ENCODE data around the gene ANTXRL. TPM values are rescaled to one million over a fixed set of nuclear protein-coding genes. Genes with fewer than 3 reads are reported as not detected.
"Not testable (repeated sequence)": the region's sequence is repeated elsewhere in the genome, so short reads cannot be mapped to it uniquely, and the experiment has no call there.

The ANTXRL gene
- polyA plus RNA-seq, 1 of the 3 experiments (the other 2 are of a cell fraction), result not detected

DNA sequence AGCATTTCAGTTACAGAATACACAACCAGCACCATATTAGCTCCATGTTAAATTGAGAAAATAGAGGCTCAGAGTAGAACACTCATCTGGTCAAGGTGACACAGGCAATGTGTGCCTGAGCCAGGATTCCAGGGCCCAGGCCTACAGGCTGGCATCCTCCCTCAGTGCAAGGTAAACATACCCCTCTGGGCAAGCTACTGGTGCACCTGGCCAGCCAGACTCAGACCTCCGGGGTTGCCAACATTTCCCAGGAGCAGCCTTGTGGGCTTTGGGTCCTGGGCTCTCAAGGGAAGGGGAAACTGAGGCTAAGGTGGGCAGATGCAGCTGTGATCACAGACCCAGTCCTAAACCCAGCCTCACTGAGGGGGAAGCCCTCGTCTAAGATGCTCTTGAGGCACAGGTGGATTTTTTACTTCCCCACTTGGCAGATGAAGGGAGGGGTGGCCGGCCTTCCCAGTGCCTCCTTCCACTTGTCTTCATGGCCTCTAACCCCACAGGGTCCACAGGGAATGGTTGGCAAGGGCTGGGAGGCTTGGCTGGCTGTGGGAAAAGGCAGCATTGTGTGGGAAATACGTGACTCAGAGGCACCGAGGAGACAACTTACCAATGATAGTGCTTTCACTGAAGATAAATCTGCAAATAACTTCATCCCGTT is 23.8 kb upstream of the ANTXRL start:
- H3K27ac ChIP-seq (ENCODE audit: low read depth in 2 of 2, low read length in 1 of 2); H3K4me2 ChIP-seq; CTCF ChIA-PET; H3K79me2 ChIP-seq (ENCODE audit: insufficient read depth); H2AFZ ChIP-seq (ENCODE audit: low read depth); H3K9me3 ChIP-seq; H3K9ac ChIP-seq; POLR2A ChIA-PET; H3K9me2 ChIP-seq; H3K4me1 ChIP-seq (ENCODE audit: control insufficient read depth in 1 of 2, insufficient read depth in 2 of 2, low read depth in 1 of 2, low read length in 1 of 2); H3K27me3 ChIP-seq (ENCODE audit: insufficient read depth); H4K20me1 ChIP-seq (ENCODE audit: insufficient read depth); H3F3A ChIP-seq (replicated peaks; ENCODE audit: insufficient read depth); H3K4me3 ChIP-seq (ENCODE audit: low read depth in 2 of 2, low read length in 1 of 2); DNase-seq; H3K36me3 ChIP-seq (replicated peaks in 1 of 2; ENCODE audit: control insufficient read depth in 1 of 2, insufficient read depth in 2 of 2, low read length in 1 of 2): not testable (repeated sequence)
- WGBS (ENCODE audit: low lambda C conversion rate), result 49% methylated on average over 5 of the region's 6 CpGs

DNA sequence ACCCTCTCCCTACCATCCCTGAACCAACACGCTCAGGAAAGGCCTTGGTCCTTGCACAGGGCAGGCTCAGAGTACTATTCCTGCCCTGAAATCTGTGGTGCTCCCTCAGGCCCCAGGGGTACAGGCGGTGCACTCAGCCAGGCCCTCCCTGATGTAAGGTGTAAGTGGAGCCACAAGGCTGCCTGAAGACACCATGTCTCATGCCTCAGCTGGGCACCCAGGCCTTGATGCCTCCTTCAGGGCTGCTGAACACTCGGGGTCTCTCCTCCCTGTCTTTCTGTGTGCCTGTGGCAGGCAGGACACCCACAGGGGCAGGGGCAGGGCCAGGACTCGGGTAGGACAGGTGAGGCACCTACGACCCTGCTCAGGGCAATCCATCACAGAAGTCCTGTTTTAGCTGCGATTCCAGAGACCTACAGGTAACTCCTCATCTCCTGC is 22.9 kb upstream of the ANTXRL start:
- H3K27me3 ChIP-seq (ENCODE audit: insufficient read depth), result no peaks in the 10 kb centered on the region; the same call in 1 of the 2 replicates
- CTCF ChIA-PET, result interaction anchor here (3.3 kb wide), 1 partner anchor 34 kb away, joined by 19 read pairs; no protein-coding TSS in a partner anchor
- no peaks in the 10 kb centered on the region for H3K36me3 ChIP-seq (replicated peaks in 1 of 2; ENCODE audit: control insufficient read depth in 1 of 2, insufficient read depth in 2 of 2, low read length in 1 of 2)
- no peak overlapping the region for H2AFZ ChIP-seq (ENCODE audit: low read depth)
- H3K9me2 ChIP-seq, result no peaks in the 10 kb centered on the region
- H3K79me2 ChIP-seq (ENCODE audit: insufficient read depth), result no peaks in the 10 kb centered on the region
- H4K20me1 ChIP-seq (ENCODE audit: insufficient read depth), result no peaks in the 10 kb centered on the region
- TF ChIP-seq, protein P1, sequence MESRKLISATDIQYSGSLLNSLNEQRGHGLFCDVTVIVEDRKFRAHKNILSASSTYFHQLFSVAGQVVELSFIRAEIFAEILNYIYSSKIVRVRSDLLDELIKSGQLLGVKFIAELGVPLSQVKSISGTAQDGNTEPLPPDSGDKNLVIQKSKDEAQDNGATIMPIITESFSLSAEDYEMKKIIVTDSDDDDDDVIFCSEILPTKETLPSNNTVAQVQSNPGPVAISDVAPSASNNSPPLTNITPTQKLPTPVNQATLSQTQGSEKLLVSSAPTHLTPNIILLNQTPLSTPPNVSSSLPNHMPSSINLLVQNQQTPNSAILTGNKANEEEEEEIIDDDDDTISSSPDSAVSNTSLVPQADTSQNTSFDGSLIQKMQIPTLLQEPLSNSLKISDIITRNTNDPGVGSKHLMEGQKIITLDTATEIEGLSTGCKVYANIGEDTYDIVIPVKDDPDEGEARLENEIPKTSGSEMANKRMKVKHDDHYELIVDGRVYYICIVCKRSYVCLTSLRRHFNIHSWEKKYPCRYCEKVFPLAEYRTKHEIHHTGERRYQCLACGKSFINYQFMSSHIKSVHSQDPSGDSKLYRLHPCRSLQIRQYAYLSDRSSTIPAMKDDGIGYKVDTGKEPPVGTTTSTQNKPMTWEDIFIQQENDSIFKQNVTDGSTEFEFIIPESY (IDR thresholded peaks at IDR 0.05; ENCODE audit: borderline replicate concordance, low read depth), result no peak
- TF ChIP-seq POLR2AphosphoS5 (IDR thresholded peaks at IDR 0.05; ENCODE audit: low read depth, low read length), result no peak
- TF ChIP-seq, protein P2, sequence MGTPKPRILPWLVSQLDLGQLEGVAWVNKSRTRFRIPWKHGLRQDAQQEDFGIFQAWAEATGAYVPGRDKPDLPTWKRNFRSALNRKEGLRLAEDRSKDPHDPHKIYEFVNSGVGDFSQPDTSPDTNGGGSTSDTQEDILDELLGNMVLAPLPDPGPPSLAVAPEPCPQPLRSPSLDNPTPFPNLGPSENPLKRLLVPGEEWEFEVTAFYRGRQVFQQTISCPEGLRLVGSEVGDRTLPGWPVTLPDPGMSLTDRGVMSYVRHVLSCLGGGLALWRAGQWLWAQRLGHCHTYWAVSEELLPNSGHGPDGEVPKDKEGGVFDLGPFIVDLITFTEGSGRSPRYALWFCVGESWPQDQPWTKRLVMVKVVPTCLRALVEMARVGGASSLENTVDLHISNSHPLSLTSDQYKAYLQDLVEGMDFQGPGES (IDR thresholded peaks at IDR 0.05; ENCODE audit: low read depth, low read length), result no peak
- no peak for TF ChIP-seq JUND (IDR thresholded peaks at IDR 0.05)
- no peak for TF ChIP-seq TEAD4 (IDR thresholded peaks at IDR 0.05; ENCODE audit: borderline replicate concordance, insufficient read depth)
- no peak for TF ChIP-seq MEF2A (IDR thresholded peaks at IDR 0.05; ENCODE audit: borderline replicate concordance, low read depth)
- TF ChIP-seq YY1 (IDR thresholded peaks at IDR 0.05; ENCODE audit: low read depth), result no peak
- TF ChIP-seq NFIC (IDR thresholded peaks at IDR 0.05; ENCODE audit: borderline replicate concordance), result no peak
- TF ChIP-seq, protein P3, sequence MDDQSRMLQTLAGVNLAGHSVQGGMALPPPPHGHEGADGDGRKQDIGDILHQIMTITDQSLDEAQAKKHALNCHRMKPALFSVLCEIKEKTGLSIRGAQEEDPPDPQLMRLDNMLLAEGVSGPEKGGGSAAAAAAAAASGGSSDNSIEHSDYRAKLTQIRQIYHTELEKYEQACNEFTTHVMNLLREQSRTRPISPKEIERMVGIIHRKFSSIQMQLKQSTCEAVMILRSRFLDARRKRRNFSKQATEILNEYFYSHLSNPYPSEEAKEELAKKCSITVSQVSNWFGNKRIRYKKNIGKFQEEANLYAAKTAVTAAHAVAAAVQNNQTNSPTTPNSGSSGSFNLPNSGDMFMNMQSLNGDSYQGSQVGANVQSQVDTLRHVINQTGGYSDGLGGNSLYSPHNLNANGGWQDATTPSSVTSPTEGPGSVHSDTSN (IDR thresholded peaks at IDR 0.05), result no peak
- TF ChIP-seq, protein P4, sequence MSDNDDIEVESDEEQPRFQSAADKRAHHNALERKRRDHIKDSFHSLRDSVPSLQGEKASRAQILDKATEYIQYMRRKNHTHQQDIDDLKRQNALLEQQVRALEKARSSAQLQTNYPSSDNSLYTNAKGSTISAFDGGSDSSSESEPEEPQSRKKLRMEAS (IDR thresholded peaks at IDR 0.05; ENCODE audit: low read depth), result no peak
- TF ChIP-seq RFX5 (IDR thresholded peaks at IDR 0.05; ENCODE audit: low read length), result no peak
- no peak for TF ChIP-seq GABPA (IDR thresholded peaks at IDR 0.05; ENCODE audit: low read depth)
- TF ChIP-seq, protein P5, sequence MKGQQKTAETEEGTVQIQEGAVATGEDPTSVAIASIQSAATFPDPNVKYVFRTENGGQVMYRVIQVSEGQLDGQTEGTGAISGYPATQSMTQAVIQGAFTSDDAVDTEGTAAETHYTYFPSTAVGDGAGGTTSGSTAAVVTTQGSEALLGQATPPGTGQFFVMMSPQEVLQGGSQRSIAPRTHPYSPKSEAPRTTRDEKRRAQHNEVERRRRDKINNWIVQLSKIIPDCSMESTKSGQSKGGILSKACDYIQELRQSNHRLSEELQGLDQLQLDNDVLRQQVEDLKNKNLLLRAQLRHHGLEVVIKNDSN (IDR thresholded peaks at IDR 0.05; ENCODE audit: borderline replicate concordance, low read depth), result no peak
- TF ChIP-seq FOXJ3 (CRISPR knock-in tag; IDR thresholded peaks at IDR 0.05), result no peak
- TF ChIP-seq GATA2 (CRISPR knock-in tag; IDR thresholded peaks at IDR 0.05), result no peak
- no peak for TF ChIP-seq FOSL2 (IDR thresholded peaks at IDR 0.05; ENCODE audit: borderline replicate concordance, low read depth)
- no peak for TF ChIP-seq RXRA (IDR thresholded peaks at IDR 0.05; ENCODE audit: borderline replicate concordance, low read depth)
- H3K4me1 ChIP-seq (ENCODE audit: control insufficient read depth in 1 of 2, insufficient read depth in 2 of 2, low read depth in 1 of 2, low read length in 1 of 2), result no peaks in the 10 kb centered on the region; a peak in 1 of 4 replicates
- POLR2A ChIA-PET, result no interaction called here
- H3K27ac ChIP-seq (ENCODE audit: low read depth in 2 of 2, low read length in 1 of 2), result no peak overlapping the region
- no peak for DNase-seq
- H3K9ac ChIP-seq, result no peak overlapping the region
- WGBS (ENCODE audit: low lambda C conversion rate), result 39% methylated on average over 3 of the region's 6 CpGs
- H3K4me3 ChIP-seq (ENCODE audit: low read depth in 2 of 2, low read length in 1 of 2), result no peak overlapping the region
- H3F3A ChIP-seq (replicated peaks; ENCODE audit: insufficient read depth), result no peaks in the 10 kb centered on the region
- no peaks in the 10 kb centered on the region for H3K9me3 ChIP-seq
- no peak overlapping the region for H3K4me2 ChIP-seq
